BE2C (cell line): Measurements from ENCODE around the gene ZNF236.

Experiments
- DNase-seq: peaks from one replicate; pipeline ENCODE4 v3.0.0-alpha.2; 2020
- H3K27me3 ChIP-seq: fragments of 250-450 bp; sonication (Bioruptor Pico); 2 replicates; pipeline ENCODE4 v1.5.1; 2020; ENCODE audit warnings: mild to moderate bottlenecking
- H3K36me3 ChIP-seq: fragments of 250-450 bp; sonication (Bioruptor Pico); 2 replicates; pipeline ENCODE4 v1.5.1; 2020; ENCODE audit warnings: mild to moderate bottlenecking
- H3K4me1 ChIP-seq: fragments of 250-450 bp; sonication (Bioruptor Pico); 2 replicates; pipeline ENCODE4 v1.5.1; 2020
- H3K4me3 ChIP-seq: 2 replicates; pipeline ENCODE4 v1.5.1; 2011; ENCODE audit warnings: low read depth, low read length
- H3K9me3 ChIP-seq: fragments of 250-450 bp; sonication (Bioruptor Pico); 2 replicates; pipeline ENCODE4 v1.5.1; 2020
- TF ChIP-seq, protein P1 (sequence below): IDR thresholded peaks from 2 replicates; pipeline ENCODE4 v1.5.1; 2012; ENCODE audit warnings: mild to moderate bottlenecking, low read depth, low read length

The ZNF236 gene

DNA sequence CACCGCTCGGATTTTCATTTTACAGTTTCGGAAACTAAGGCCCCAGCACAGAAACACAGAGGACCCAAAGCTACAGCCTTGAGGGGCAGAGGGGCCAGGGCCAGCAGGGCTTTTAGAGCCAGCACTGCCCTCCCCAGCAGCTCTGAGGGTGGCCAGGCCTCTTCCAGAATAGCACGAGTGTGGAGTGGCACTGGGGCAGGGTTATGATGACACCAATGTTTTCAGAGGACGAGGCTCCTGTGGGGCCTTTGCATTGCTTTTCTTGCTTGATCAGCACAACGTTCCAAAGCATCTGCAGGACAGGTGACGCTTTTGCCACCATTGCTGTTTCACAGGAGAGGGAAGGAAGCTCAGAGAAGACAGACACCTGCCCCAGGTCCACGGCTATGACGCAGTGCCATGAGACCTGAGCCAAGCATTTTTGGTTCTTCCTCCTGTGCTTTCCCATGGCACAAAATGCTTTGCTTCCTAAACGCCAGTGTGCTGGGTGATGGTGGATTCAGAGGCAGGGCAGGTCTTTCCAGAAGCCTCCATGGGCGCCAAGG is 183.4 kb downstream of the ZNF236 start:
- Histone ChIP-seq H3K4me1 (no peaks in the 10 kb centered on the region), H3K9me3 (no peaks in the 10 kb centered on the region), H3K27me3 (no peaks in the 10 kb centered on the region), H3K4me3 (no peak overlapping the region), H3K36me3 (no peaks in the 10 kb centered on the region)
- DNase-seq: no peak
- TF ChIP-seq, protein P1, sequence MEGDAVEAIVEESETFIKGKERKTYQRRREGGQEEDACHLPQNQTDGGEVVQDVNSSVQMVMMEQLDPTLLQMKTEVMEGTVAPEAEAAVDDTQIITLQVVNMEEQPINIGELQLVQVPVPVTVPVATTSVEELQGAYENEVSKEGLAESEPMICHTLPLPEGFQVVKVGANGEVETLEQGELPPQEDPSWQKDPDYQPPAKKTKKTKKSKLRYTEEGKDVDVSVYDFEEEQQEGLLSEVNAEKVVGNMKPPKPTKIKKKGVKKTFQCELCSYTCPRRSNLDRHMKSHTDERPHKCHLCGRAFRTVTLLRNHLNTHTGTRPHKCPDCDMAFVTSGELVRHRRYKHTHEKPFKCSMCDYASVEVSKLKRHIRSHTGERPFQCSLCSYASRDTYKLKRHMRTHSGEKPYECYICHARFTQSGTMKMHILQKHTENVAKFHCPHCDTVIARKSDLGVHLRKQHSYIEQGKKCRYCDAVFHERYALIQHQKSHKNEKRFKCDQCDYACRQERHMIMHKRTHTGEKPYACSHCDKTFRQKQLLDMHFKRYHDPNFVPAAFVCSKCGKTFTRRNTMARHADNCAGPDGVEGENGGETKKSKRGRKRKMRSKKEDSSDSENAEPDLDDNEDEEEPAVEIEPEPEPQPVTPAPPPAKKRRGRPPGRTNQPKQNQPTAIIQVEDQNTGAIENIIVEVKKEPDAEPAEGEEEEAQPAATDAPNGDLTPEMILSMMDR: no peak

DNA sequence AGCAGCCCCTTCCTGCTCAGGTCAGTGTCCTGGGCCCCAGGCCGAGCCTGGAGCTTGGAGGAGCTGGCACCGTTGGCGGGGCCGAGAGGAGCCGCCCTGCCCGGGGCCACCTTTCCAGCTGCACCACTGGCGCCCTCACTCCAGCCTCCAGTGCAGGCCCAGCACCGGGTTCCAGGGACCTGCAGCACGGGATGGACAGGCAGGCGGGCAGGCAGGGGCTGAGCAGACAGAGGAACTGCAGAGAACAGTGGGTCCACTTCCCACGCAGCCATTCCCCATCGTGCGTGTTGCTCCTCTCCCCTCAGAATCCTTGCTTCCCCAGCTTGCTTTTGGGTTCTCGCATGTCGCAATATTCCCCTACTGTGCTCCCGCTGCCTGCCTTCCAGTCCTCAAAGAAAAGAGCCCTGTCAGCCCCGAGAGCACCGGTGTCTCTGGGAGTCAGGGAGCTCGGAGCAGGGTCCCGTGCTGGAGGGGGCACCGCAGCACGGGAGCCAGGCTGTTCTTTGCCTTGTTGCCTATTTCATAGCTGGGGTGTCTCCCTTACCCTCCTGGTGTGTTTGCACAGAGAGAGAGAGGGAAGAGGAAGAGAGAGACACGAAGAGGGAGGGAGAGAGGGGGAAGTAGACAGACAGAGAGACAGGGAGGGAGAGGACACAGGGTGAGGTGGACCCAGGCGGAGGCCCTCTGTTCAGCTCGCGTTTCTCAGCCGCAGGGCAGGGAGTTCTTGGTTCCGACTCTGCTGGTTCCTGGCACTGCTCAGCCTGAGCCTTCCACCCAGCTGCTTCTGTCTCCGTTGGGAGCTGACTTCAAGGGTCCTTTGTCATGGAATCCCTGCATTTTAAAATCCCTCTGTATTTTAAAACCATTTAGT is 184.2 kb downstream of the ZNF236 start:
- TF ChIP-seq, protein P1: no peak
- no peak for DNase-seq
- Histone ChIP-seq H3K4me3 (no peak overlapping the region), H3K27me3 (no peaks in the 10 kb centered on the region), H3K9me3 (no peaks in the 10 kb centered on the region), H3K36me3 (no peaks in the 10 kb centered on the region), H3K4me1 (no peaks in the 10 kb centered on the region)

GRCh38 chr18:77007251-77007650 is 184.9 kb downstream of the ZNF236 start:
- Histone ChIP-seq H3K9me3 (no peaks in the 10 kb centered on the region), H3K4me1 (no peaks in the 10 kb centered on the region)
- TF ChIP-seq, protein P1: no peak

GRCh38 chr18:77008006-77008405 is 185.6 kb downstream of the ZNF236 start:
- Histone ChIP-seq H3K4me3 (no peak overlapping the region), H3K36me3 (no peaks in the 10 kb centered on the region), H3K9me3 (no peaks in the 10 kb centered on the region), H3K4me1 (no peaks in the 10 kb centered on the region), H3K27me3 (no peaks in the 10 kb centered on the region)
- no peak for DNase-seq
- TF ChIP-seq, protein P1: no peak

More at GRCh38 chr18:77007251-77007650, 184.9 kb downstream of the ZNF236 start:
- no peak for DNase-seq
- no peaks in the 10 kb centered on the region for H3K27me3 ChIP-seq
- H3K4me3 ChIP-seq: no peak overlapping the region
- H3K36me3 ChIP-seq: no peaks in the 10 kb centered on the region

DNA sequence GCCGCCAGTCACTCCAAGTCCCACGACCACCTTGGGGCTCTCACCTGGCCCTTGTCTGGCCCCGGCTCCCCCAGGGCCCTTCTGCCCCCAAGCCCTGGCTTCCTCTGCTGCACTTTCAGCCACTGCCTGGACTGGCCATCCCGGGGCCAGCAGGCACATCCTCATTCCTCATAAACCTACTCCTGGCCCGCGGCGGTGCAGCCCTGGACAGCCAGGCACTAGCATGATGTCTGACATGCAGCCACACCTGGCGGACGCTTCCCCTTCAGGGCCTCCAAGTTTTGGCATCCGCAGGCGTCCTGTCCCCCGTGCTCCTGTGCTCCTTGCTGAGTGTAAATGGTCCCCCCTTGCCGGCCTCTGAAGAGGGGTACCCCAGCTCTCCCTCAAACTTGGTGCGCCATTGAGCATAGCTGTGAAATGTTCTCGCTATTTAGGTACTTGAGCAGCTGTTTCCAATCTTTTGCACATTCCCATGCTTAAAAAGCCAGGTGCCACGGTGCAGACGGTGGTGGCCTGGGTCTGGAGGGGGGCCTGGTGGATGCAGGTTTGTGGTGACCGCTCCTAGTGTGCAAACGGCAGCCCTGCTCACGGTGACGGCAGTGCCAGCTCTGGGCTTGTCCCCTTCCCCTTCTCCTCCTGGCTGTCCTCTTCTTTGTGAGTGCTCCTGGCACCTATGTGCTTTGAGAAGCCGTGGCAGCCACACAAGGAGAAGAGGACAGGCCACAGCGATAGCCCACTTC is 186.4 kb downstream of the ZNF236 start:
- no peaks in the 10 kb centered on the region for H3K27me3 ChIP-seq
- TF ChIP-seq, protein P1: no peak
- H3K9me3 ChIP-seq: no peaks in the 10 kb centered on the region
- no peak for DNase-seq
- no peaks in the 10 kb centered on the region for H3K36me3 ChIP-seq
- H3K4me3 ChIP-seq: no peak overlapping the region
- no peaks in the 10 kb centered on the region for H3K4me1 ChIP-seq
